Neuronal stem cell (in vitro differentiated cells): ENCODE results near the gene NBDY.

ENCODE experiments used
- DNase-seq: peaks from one replicate; pipeline ENCODE4 v3.0.0-alpha.2; 2013; ENCODE audit warnings: low spot score
- H2AFZ ChIP-seq: one replicate; pipeline ENCODE4 v1.6.1; 2013; ENCODE audit warnings: mild to moderate bottlenecking, low read length, inconsistent platforms
- H2AK5ac ChIP-seq: 2 replicates; pipeline ENCODE4 v1.6.1; 2013; ENCODE audit warnings: low read depth, mild to moderate bottlenecking, inconsistent platforms, low read length, moderate library complexity, mixed read lengths
- H2BK120ac ChIP-seq: 2 replicates; pipeline ENCODE4 v1.6.1; 2013; ENCODE audit warnings: low read depth, mild to moderate bottlenecking, inconsistent platforms, low read length, moderate library complexity, mixed read lengths
- H2BK12ac ChIP-seq: one replicate; pipeline ENCODE4 v1.6.1; 2013; ENCODE audit warnings: low read length, inconsistent platforms
- H2BK15ac ChIP-seq: 2 replicates; pipeline ENCODE4 v1.6.1; 2013; ENCODE audit warnings: mild to moderate bottlenecking, low read length, inconsistent platforms, mixed read lengths
- H2BK5ac ChIP-seq: one replicate; pipeline ENCODE4 v1.6.1; 2013; ENCODE audit warnings: inconsistent platforms, mild to moderate bottlenecking, low read length, moderate library complexity
- H3K14ac ChIP-seq: one replicate; pipeline ENCODE4 v1.6.1; 2013; ENCODE audit warnings: low read length, inconsistent platforms
- H3K18ac ChIP-seq: 2 replicates; pipeline ENCODE4 v1.6.1; 2013; ENCODE audit warnings: low read length, inconsistent platforms
- H3K23ac ChIP-seq: 2 replicates; pipeline ENCODE4 v1.6.1; 2013; ENCODE audit warnings: low read depth, mild to moderate bottlenecking, mixed read lengths, low read length, inconsistent platforms; ENCODE audit not compliant: poor library complexity
- H3K27ac ChIP-seq: replicated peaks from 3 replicates; pipeline ENCODE4 v1.5.1; 2013; ENCODE audit warnings: low read length, inconsistent platforms
- H3K27me3 ChIP-seq, 3 experiments: 2 replicates each; pipeline ENCODE4 v1.6.1; 2013; ENCODE audit warnings: low read length in 3 of 3, mild to moderate bottlenecking in 2 of 3, inconsistent platforms in 1 of 3, low read depth in 1 of 3, mixed read lengths in 1 of 3, moderate library complexity in 1 of 3; ENCODE audit not compliant: control insufficient read depth in 3 of 3, insufficient read depth in 3 of 3
- H3K36me3 ChIP-seq, 2 donors: replicated peaks in 1 of 2; 2 replicates each; pipeline ENCODE4 v1.6.1; 2013; ENCODE audit warnings: low read length in 2 of 2; ENCODE audit not compliant: control insufficient read depth in 2 of 2, insufficient read depth in 2 of 2
- H3K4ac ChIP-seq: 2 replicates; pipeline ENCODE4 v1.6.1; 2013; ENCODE audit warnings: inconsistent platforms, mild to moderate bottlenecking, low read length, moderate library complexity
- H3K4me1 ChIP-seq, 2 donors: 1 replicate in 1 of 2; 2 replicates in 1 of 2; pipeline ENCODE4 v1.6.1; 2013; ENCODE audit warnings: low read length in 2 of 2, low read depth in 1 of 2; ENCODE audit not compliant: control insufficient read depth in 2 of 2, insufficient read depth in 1 of 2
- H3K4me2 ChIP-seq: one replicate; pipeline ENCODE4 v1.6.1; 2013; ENCODE audit warnings: mild to moderate bottlenecking, low read length, inconsistent platforms; ENCODE audit not compliant: insufficient read depth, poor library complexity, severe bottlenecking
- H3K4me3 ChIP-seq, 2 donors: 2 replicates each; pipeline ENCODE4 v1.5.1; 2013; ENCODE audit warnings: low read length in 2 of 2, mild to moderate bottlenecking in 2 of 2, inconsistent platforms in 1 of 2, moderate library complexity in 1 of 2
- H3K79me1 ChIP-seq: one replicate; pipeline ENCODE4 v1.6.1; 2013; ENCODE audit warnings: low read depth, mild to moderate bottlenecking, inconsistent platforms, low read length, moderate library complexity
- H3K9ac ChIP-seq: one replicate; pipeline ENCODE4 v1.6.1; 2013; ENCODE audit warnings: mild to moderate bottlenecking, low read depth, low read length, inconsistent platforms; ENCODE audit not compliant: poor library complexity
- H3K9me3 ChIP-seq, 2 donors: replicated peaks in 1 of 2; 2 replicates each; pipeline versions ENCODE3 to v1.6.1; 2013; ENCODE audit warnings: low read length in 2 of 2, mild to moderate bottlenecking in 2 of 2, inconsistent platforms in 1 of 2, low read depth in 1 of 2, mixed read lengths in 1 of 2, moderate library complexity in 1 of 2; ENCODE audit not compliant: control insufficient read depth in 2 of 2, insufficient read depth in 1 of 2
- H4K8ac ChIP-seq: one replicate; pipeline ENCODE4 v1.6.1; 2013; ENCODE audit warnings: low read depth, mild to moderate bottlenecking, inconsistent platforms, low read length, moderate library complexity
- H4K91ac ChIP-seq: one replicate; pipeline ENCODE4 v1.6.1; 2013; ENCODE audit warnings: low read length, low read depth, mild to moderate bottlenecking, inconsistent platforms; ENCODE audit not compliant: poor library complexity
- whole genome bisulfite sequencing, 2 donors: extraction: QIAGEN DNeasy Blood & Tissue Kit; methylation state at CpG; one replicate each; pipeline ENCODE4 v1.1.7; 2013; ENCODE audit warnings: missing lambda C conversion rate in 2 of 2, mixed read lengths in 1 of 2; ENCODE audit not compliant: insufficient read length in 2 of 2, insufficient replicate concordance in 1 of 2; ENCODE audit errors: extremely low coverage in 2 of 2; 5-methylcytosine and 5-hydroxymethylcytosine counted together

Gene NBDY

GRCh38 chrX:56783996-56784620 lies 55.1 kb downstream of the NBDY start:
- H4K91ac ChIP-seq = no peak overlapping the region
- H3K9me3 ChIP-seq = no peaks in the 10 kb centered on the region
- no peak overlapping the region for H3K4me3 ChIP-seq
- no peak overlapping the region for H3K18ac ChIP-seq
- H2AK5ac ChIP-seq = no peak overlapping the region
- H3K14ac ChIP-seq = no peak overlapping the region
- no peak overlapping the region for H3K23ac ChIP-seq
- DNase-seq = no peak
- no peak overlapping the region for H2BK15ac ChIP-seq
- peaks cover 0 to 8% (median 0%) of the 10 kb centered on the region in 3 experiments for H3K27me3 ChIP-seq
- no peak overlapping the region for H4K8ac ChIP-seq
- peaks cover 4% of the 10 kb centered on the region for H3K79me1 ChIP-seq
- H3K36me3 ChIP-seq = peaks cover 0 to 31% of the 10 kb centered on the region in 2 donors
- H3K27ac ChIP-seq = no peak overlapping the region
- no peaks in the 10 kb centered on the region for H3K4me1 ChIP-seq
- no CpG with 5 or more reads among the region's 9 CpGs for WGBS, 2 donors
- no peak overlapping the region for H3K9ac ChIP-seq
- peak overlapping the region; percentile 81 for H2AFZ ChIP-seq
- no peak overlapping the region for H3K4me2 ChIP-seq
- no peak overlapping the region for H2BK5ac ChIP-seq
- no peak overlapping the region for H2BK120ac ChIP-seq
- H2BK12ac ChIP-seq = no peak overlapping the region
- no peak overlapping the region for H3K4ac ChIP-seq

GRCh38 chrX:56784666-56785065 lies 55.6 kb downstream of the NBDY start:
- no CpG with 5 or more reads among the region's 14 CpGs for WGBS, 2 donors
- no peak overlapping the region for H2BK5ac ChIP-seq
- no peak overlapping the region for H3K27ac ChIP-seq

GRCh38 chrX:56785442-56785841 lies 56.4 kb downstream of the NBDY start:
- Histone ChIP-seq H2BK5ac (no peak overlapping the region), H3K9me3 (no peaks in the 10 kb centered on the region), H3K27me3 (peaks cover 0 to 12% (median 0%) of the 10 kb centered on the region in 3 experiments), H2BK120ac (no peak overlapping the region), H2BK12ac (no peak overlapping the region), H4K8ac (no peak overlapping the region), H3K4ac (no peak overlapping the region), H3K79me1 (peaks cover 4% of the 10 kb centered on the region), H3K27ac (no peak overlapping the region), H3K4me3 (no peak overlapping the region), H2AK5ac (no peak overlapping the region), H3K9ac (no peak overlapping the region), H4K91ac (no peak overlapping the region), H3K14ac (no peak overlapping the region), H3K4me2 (no peak overlapping the region), H3K4me1 (no peaks in the 10 kb centered on the region), H3K36me3 (peaks cover 0 to 44% of the 10 kb centered on the region in 2 donors), H3K23ac (no peak overlapping the region), H2BK15ac (no peak overlapping the region), H2AFZ (no peak overlapping the region), H3K18ac (no peak overlapping the region)
- DNase-seq = no peak
- no CpG with 5 or more reads among the region's 7 CpGs for WGBS, 2 donors

More at GRCh38 chrX:56784666-56785065, 55.6 kb downstream of the NBDY start:
- no peak overlapping the region for H3K4me2 ChIP-seq
- no peak overlapping the region for H2AK5ac ChIP-seq
- peaks cover 0 to 36% of the 10 kb centered on the region in 2 donors for H3K36me3 ChIP-seq
- H3K23ac ChIP-seq = no peak overlapping the region
- H2BK12ac ChIP-seq = no peak overlapping the region
- no peak overlapping the region for H3K18ac ChIP-seq
- no peak overlapping the region for H3K4ac ChIP-seq
- no peak overlapping the region for H3K4me3 ChIP-seq
- H3K4me1 ChIP-seq = no peaks in the 10 kb centered on the region
- H3K9me3 ChIP-seq = no peaks in the 10 kb centered on the region
- H2BK15ac ChIP-seq = no peak overlapping the region
- H3K14ac ChIP-seq = no peak overlapping the region
- H2BK120ac ChIP-seq = no peak overlapping the region
- peaks cover 4% of the 10 kb centered on the region for H3K79me1 ChIP-seq
- no peak overlapping the region for H4K8ac ChIP-seq
- H2AFZ ChIP-seq = no peak overlapping the region
- no peak for DNase-seq
- no peak overlapping the region for H3K9ac ChIP-seq
- H4K91ac ChIP-seq = no peak overlapping the region
- H3K27me3 ChIP-seq = peaks cover 0 to 12% (median 0%) of the 10 kb centered on the region in 3 experiments

- Histone ChIP-seq H3K27me3 (peaks cover 0 to 12% (median 0%) of the 10 kb centered on the region in 3 experiments), H3K18ac (no peak overlapping the region), H3K79me1 (peaks cover 4% of the 10 kb centered on the region), H3K23ac (no peak overlapping the region), H2BK15ac (no peak overlapping the region), H2BK120ac (no peak overlapping the region), H3K9me3 (no peaks in the 10 kb centered on the region), H3K4me1 (no peaks in the 10 kb centered on the region), H2AK5ac (no peak overlapping the region), H3K27ac (no peak overlapping the region), H2BK5ac (no peak overlapping the region), H3K14ac (no peak overlapping the region), H2BK12ac (no peak overlapping the region), H3K9ac (no peak overlapping the region), H4K91ac (no peak overlapping the region), H3K4me3 (no peak overlapping the region), H2AFZ (no peak overlapping the region), H4K8ac (no peak overlapping the region), H3K4ac (no peak overlapping the region), H3K4me2 (no peak overlapping the region), H3K36me3 (peaks cover under 1 to 47% of the 10 kb centered on the region in 2 donors)
- WGBS, 2 donors = no CpG with 5 or more reads among the region's 9 CpGs
- DNase-seq = no peak
Observed at GRCh38 chrX:56786889-56787733, 58.1 kb downstream of the NBDY start.
